Erythroblast (primary cell): Measurements from ENCODE around the gene SETBP1.

Experiments
- DNase-seq, 2 experiments: peaks; one replicate each; lab custom pipeline; 2025; lab: John Stamatoyannopoulos, UW
- GATA1 ChIP-seq: IDR thresholded peaks from 2 replicates; pipeline ENCODE4 v1.6.1; 2011; ENCODE audit warnings: low read depth, mild to moderate bottlenecking, control low read depth, low read length, moderate library complexity
- POLR2A ChIP-seq: IDR thresholded peaks from 2 replicates; pipeline ENCODE4 v1.6.1; 2011; ENCODE audit warnings: mild to moderate bottlenecking, low read length

Gene SETBP1

DNA sequence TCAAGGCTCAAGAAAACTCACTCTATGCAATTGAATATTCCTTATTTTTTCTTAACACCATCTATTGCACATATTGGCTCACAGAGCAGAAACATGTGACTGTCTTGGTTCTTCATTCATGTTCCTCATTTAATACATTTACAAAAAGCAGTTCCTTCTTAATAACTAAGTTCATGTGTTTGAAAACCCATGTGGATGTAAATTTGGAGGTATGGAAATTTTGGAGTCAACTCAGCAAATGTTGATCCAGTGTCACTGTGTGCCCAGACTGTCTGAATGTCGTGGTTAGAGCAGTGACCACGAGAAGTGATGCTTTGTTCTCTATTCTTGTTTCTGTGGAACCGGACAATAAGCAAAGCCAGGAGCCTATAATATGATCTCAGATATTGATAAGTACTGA lies 299.1 kb downstream of the SETBP1 start:
- no peak for DNase-seq

GRCh38 chr18:44981121-44981520 lies 300.4 kb downstream of the SETBP1 start:
- no peak for DNase-seq
- no peak for TF ChIP-seq POLR2A
- no peak for TF ChIP-seq GATA1

More for the DNA sequence above, 299.1 kb downstream of the SETBP1 start:
- TF ChIP-seq GATA1, result no peak
- TF ChIP-seq POLR2A, result no peak

DNA sequence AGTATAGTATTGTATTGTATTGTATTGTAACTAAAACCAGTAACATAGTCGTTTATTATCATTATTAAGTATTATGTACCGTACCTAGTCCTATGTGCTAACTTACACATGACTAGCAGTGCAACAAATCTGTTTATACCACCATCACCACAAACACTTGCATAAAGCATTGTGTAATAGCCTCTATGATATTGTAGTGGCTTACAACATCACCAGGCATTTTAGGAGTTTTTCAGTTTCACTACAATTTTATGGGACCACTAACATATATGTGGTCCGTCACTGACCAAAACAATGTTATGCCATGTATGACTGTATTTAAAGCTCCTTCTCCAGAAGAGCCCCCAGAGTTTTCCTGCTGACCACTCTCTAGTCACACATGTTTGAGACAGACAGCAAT lies 306.2 kb downstream of the SETBP1 start:
- no peak for DNase-seq
- TF ChIP-seq GATA1 (no peak), POLR2A (no peak)

- TF ChIP-seq POLR2A (no peak), GATA1 (no peak)
- DNase-seq, result no peak
These were observed 306.7 kb downstream of the SETBP1 start for GRCh38 chr18:44987371-44987770.

DNA sequence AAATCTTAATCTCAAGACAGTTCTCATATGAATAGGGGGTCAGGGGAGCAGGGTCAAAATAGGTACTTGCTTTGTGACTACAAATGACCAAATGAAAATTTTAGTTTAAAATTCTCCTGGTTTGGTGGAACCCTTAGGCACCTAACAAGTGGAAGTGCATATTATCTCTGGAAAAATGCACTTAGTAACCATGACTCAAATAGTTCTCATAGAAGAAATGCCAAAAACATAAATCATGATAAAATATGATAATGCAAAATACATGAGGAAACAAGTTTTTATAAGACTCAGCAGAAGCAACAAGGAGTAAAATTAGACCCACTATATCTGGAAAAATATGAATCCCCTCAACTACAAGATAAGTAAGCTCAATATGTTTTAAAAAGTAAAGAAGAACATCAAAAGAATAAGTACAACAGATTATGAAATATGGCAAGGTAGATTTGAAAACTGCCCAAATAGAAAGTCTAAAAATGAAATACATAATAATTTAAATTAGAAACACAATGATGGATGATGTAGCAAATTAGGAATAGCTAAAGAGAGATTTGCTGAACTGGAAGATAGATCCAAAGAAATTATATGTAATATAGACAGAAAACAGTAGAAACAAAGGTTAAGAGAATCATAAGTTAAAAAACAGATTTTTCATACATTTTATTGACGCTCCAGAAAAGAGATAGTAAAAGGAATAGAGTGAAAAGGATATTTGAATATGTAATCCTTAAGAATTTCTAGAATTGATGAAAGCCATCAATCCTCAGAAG lies 308.3 kb downstream of the SETBP1 start:
- no peak for TF ChIP-seq POLR2A
- TF ChIP-seq GATA1, result no peak
- no peak for DNase-seq

DNA sequence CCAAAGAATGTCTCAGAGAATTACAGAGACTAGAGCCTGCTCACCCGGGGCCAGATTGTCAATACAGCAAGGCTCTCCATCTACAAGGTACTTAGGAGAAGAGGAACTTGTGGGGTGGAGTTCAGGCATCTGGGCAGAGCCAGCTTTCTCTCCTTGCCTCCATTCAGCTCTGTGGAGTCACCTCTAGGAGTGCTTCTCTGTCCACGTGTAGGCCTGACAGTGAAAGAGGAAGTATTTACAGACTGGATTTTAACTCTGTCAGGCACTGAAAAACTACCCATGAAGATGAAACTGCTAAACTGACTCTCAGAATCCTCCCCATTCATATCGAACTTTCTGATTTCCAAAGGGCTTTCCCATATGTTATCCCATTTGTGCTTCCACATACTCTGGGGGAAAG lies 315.6 kb downstream of the SETBP1 start:
- no peak for DNase-seq

GRCh38 chr18:44997174-44997573 lies 316.5 kb downstream of the SETBP1 start:
- no peak for TF ChIP-seq GATA1
- TF ChIP-seq POLR2A, result no peak
- no peak for DNase-seq

More for the DNA sequence above, 315.6 kb downstream of the SETBP1 start:
- TF ChIP-seq GATA1 (no peak), POLR2A (no peak)

- DNase-seq, result no peak
- TF ChIP-seq POLR2A (no peak), GATA1 (no peak)
These were observed 317.7 kb downstream of the SETBP1 start for GRCh38 chr18:44998360-44998759.

- no peak for DNase-seq
- TF ChIP-seq POLR2A, result no peak
- no peak for TF ChIP-seq GATA1
These were observed 323.9 kb downstream of the SETBP1 start for GRCh38 chr18:45004546-45005080.

GRCh38 chr18:45006934-45007333 lies 326.2 kb downstream of the SETBP1 start:
- TF ChIP-seq POLR2A (no peak), GATA1 (no peak)
- no peak for DNase-seq

DNA sequence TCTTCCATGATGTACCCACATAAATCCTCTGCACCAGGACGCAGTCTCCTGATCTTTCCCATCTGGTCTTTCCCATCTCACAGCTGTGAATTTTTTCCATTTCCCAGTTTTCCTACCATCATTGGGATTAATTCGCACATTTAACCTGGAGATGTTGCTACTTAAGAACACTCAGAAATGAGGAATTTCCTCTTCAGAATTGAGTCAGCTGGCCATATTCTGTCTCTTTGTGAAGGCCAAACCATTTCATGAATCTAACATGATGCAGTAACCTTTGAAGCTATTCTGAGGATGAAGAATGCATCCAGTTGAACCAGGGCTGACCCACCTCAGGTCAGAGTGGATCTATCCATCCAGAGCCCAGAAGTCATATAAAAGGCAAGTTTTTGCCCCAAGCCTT lies 326.8 kb downstream of the SETBP1 start:
- no peak for TF ChIP-seq GATA1
- DNase-seq, result no peak

DNA sequence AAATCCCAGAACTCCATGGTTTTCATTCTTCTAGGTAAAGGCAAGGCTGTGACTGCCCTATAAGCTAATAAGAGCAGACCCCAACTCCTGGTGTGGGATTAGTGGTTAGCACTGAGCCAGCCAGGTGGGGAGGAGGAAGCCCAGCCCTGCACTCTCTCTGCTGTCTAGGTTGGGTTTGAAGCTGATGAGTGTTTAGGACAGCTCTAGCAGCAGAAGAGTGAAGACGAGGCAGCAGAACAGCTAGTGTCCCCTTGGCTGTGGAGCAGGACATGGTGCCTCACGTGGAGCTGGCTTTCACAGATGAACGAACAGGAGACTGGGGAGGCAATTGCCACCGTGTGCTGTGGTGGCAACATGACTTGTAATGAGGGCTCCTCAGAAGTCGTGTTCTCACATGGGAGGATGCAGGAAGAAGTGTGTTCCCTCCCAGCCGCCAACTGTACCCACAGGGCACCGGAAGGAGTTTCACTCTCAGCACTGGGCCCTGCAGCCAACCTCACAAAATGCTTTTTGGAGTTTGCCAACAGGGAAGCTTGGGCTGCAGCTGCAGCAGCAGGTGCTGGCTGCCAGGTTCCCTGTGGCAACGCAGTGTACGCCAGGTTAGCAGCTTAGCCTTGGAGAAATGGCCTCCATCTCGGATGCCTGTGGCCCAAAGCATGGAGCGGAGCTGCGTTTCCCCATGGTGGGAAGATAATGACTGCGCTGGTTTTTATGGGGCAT lies 328.2 kb downstream of the SETBP1 start:
- DNase-seq, result no peak
- TF ChIP-seq GATA1, result no peak
- no peak for TF ChIP-seq POLR2A

- TF ChIP-seq POLR2A (no peak), GATA1 (no peak)
These were observed 329.1 kb downstream of the SETBP1 start for GRCh38 chr18:45009756-45010155.

DNA sequence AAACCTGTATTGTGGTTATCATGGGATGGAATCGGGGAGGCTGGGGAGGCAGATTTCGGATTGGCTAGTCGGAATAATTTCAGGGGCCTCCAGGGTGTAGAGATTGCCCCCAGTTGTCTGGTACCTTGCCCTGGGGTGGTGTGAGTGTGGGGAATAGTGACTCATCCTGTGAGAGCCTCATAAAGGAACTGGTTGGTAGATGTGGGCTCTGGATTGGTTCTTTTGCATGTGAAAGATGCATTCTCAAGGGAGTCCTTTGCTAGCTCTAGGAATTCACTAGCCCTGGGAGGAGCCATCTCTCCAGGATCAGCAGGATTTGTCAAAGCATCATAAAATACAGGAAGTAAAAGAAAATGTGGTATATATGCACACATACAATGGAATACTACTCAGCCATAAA lies 331.6 kb downstream of the SETBP1 start:
- DNase-seq, result no peak
- TF ChIP-seq POLR2A, result no peak
- TF ChIP-seq GATA1, result no peak

More at GRCh38 chr18:45009756-45010155, 329.1 kb downstream of the SETBP1 start:
- DNase-seq, result no peak
